ENCODE measurements around the gene RAD52. TPM values are rescaled to one million over a fixed set of nuclear protein-coding genes. Genes with fewer than 3 reads are reported as not detected.

RAD52 gene
- total RNA-seq, 1 donor from 2014 or later, result 15.3 TPM

DNA sequence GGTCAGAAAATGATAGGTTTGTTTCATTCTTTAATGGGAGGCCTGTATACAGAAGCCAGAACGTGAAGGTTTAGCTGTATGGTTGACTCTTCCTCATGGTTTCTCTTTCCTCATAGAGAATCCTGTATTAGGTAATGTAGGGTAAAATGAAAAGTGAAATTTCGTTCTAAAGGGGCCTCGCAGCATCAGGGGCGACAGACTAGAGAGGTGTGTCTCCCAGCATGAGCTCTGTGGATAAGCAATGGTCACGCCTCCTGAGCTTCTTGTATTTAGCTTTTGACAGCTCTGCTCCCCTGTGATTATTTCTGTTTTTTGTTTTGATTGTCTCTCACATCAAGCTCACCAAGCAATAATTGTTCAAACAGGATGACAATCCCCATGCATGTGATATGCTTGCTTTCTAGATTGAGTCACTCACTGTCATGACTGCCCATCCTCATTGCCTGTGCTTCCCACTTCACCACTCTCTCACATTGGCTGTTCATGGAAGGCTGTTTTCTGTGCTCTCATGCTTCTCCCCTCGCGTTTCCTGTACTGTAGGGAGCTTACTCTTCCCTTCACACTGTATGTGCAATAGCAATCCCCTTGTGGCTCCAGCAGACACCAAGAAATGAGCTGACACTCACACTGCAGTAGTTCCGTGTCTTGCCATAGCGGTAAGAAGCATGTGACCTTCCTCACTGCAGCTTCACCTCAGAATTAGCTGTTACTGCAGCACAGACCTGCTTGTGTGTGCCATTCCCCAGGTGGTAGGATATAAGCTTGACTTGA is 44.0 kb downstream of the RAD52 start:
- intact Hi-C loops (cut with micrococcal nuclease), result no loop called here
- H3K9me3 Mint-ChIP-seq, result no peaks in the 10 kb centered on the region
- H3K36me3 Mint-ChIP-seq (ENCODE audit: low read depth), result peaks cover 82% of the 10 kb centered on the region
- no peak overlapping the region for H3K4me3 Mint-ChIP-seq (ENCODE audit: low read depth)
- H3K4me1 Mint-ChIP-seq (ENCODE audit: low read depth), result peaks cover 21% of the 10 kb centered on the region
- H3K27ac Mint-ChIP-seq, result peak overlapping the region; percentile 47
- no peak for DNase-seq (ENCODE audit: low spot score)
- no peaks in the 10 kb centered on the region for H3K27me3 Mint-ChIP-seq (ENCODE audit: low read depth)

DNA sequence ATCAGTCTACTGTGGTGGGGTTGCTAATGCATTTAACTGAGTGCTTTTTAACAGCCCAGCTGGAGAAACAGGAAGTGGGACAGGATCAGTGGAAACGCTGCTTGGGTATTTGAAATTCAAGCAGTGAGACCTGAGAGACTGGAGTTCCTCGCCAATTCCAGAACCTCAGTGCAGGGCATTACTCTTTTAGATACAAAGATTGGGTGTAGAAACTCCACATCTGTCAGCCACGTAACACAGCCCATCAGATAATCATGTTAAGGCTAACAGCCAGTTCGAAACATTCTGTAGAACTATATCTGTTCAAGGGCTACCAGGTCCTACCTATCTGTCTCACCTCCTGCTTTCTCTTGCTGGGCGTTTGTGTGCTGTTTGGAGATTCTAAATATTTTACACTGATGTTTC is 45.5 kb downstream of the RAD52 start:
- Mint-ChIP-seq H3K27me3 (ENCODE audit: low read depth) (no peaks in the 10 kb centered on the region), H3K4me3 (ENCODE audit: low read depth) (no peak overlapping the region), H3K27ac (no peak overlapping the region), H3K4me1 (ENCODE audit: low read depth) (peaks cover 21% of the 10 kb centered on the region), H3K9me3 (no peaks in the 10 kb centered on the region), H3K36me3 (ENCODE audit: low read depth) (peaks cover 85% of the 10 kb centered on the region)
- DNase-seq (ENCODE audit: low spot score), result no peak
- intact Hi-C loops (cut with micrococcal nuclease), result no loop called here

DNA sequence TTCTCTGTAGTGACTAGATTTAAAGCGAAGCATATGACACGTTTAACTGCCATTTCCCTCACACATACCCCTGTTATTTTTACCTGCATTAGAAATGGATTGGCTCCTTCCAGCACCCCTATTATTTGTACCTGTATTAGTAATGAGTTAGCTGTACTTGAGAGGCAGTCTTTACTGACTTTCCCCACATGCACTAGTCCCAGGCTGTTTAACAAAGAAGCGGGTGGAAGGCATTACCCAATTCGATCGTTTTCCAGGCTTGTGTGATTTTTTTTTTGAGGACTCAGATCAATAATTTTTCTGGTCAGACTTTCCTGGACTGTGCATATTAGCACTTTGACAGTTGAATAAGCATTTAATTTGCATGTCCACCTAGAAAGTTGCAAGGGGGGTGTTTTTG is 46.4 kb downstream of the RAD52 start:
- H3K4me1 Mint-ChIP-seq (ENCODE audit: low read depth), result peaks cover 21% of the 10 kb centered on the region
- DNase-seq (ENCODE audit: low spot score), result no peak
- peaks cover 85% of the 10 kb centered on the region for H3K36me3 Mint-ChIP-seq (ENCODE audit: low read depth)
- H3K9me3 Mint-ChIP-seq, result no peaks in the 10 kb centered on the region
- no peak overlapping the region for H3K27ac Mint-ChIP-seq
- no peak overlapping the region for H3K4me3 Mint-ChIP-seq (ENCODE audit: low read depth)
- no peaks in the 10 kb centered on the region for H3K27me3 Mint-ChIP-seq (ENCODE audit: low read depth)
- intact Hi-C loops (cut with micrococcal nuclease), result no loop called here

DNA sequence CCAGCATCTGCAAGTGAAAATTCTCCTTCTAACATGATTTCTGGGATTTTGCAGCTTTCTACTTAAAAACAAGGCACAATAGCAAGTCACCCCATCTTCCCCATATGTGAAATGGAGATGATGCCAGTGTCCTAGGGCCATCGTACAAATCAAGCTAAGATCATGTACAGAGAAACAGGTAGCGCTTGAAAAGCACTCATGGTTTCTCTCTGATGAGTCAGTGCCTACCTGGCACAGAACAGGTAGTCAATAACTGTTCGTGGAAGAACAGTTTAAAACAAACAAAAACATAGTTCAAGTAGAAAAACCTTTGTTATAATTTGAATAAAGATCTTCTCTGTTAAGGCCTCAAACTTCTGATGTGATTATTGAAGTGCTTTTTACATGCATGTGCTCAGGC is 46.9 kb downstream of the RAD52 start:
- no peak overlapping the region for H3K4me3 Mint-ChIP-seq (ENCODE audit: low read depth)
- intact Hi-C loops (cut with micrococcal nuclease), result no loop called here

DNA sequence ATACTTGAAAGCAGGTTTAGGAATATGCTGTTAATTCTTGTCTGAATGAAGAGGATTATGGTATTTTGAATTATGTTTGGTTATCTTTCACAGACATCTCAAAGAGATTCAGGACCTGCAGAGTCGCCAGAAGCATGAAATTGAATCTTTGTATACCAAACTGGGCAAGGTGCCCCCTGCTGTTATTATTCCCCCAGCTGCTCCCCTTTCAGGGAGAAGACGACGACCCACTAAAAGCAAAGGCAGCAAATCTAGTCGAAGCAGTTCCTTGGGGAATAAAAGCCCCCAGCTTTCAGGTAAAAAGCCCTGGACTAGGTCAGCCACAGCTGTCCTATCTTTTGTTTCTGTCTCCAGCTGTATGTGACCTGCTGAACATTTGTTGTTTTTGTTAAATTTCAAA is 52.1 kb downstream of the RAD52 start:
- H3K4me1 Mint-ChIP-seq (ENCODE audit: low read depth), result no peaks in the 10 kb centered on the region
- H3K27me3 Mint-ChIP-seq (ENCODE audit: low read depth), result no peaks in the 10 kb centered on the region
- no peak overlapping the region for H3K4me3 Mint-ChIP-seq (ENCODE audit: low read depth)
- intact Hi-C loops (cut with micrococcal nuclease), result no loop called here
- H3K27ac Mint-ChIP-seq, result no peak overlapping the region
- no peaks in the 10 kb centered on the region for H3K9me3 Mint-ChIP-seq
- no peak for DNase-seq (ENCODE audit: low spot score)
- H3K36me3 Mint-ChIP-seq (ENCODE audit: low read depth), result peaks cover 69% of the 10 kb centered on the region

More for the DNA sequence above, 46.9 kb downstream of the RAD52 start:
- no peaks in the 10 kb centered on the region for H3K27me3 Mint-ChIP-seq (ENCODE audit: low read depth)
- no peak for DNase-seq (ENCODE audit: low spot score)
- H3K27ac Mint-ChIP-seq, result no peak overlapping the region
- peaks cover 21% of the 10 kb centered on the region for H3K4me1 Mint-ChIP-seq (ENCODE audit: low read depth)
- no peaks in the 10 kb centered on the region for H3K9me3 Mint-ChIP-seq
- peaks cover 85% of the 10 kb centered on the region for H3K36me3 Mint-ChIP-seq (ENCODE audit: low read depth)

DNA sequence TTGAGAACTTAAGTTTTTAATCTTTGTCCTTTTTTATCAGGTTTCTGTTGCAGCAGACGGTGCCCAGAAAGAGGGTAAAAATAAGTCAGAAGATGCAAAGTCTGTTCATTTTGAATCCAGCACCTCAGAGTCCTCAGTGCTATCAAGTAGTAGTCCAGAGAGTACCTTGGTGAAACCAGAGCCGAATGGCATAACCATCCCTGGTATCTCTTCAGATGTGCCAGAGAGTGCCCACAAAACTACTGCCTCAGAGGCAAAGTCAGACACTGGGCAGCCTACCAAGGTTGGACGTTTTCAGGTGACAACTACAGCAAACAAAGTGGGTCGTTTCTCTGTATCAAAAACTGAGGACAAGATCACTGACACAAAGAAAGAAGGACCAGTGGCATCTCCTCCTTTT is 53.5 kb downstream of the RAD52 start:
- H3K4me3 Mint-ChIP-seq (ENCODE audit: low read depth), result no peak overlapping the region
- H3K27me3 Mint-ChIP-seq (ENCODE audit: low read depth), result no peaks in the 10 kb centered on the region
- no peak for DNase-seq (ENCODE audit: low spot score)
- intact Hi-C loops (cut with micrococcal nuclease), result no loop called here
- no peaks in the 10 kb centered on the region for H3K9me3 Mint-ChIP-seq
- H3K4me1 Mint-ChIP-seq (ENCODE audit: low read depth), result no peaks in the 10 kb centered on the region
- peaks cover 60% of the 10 kb centered on the region for H3K36me3 Mint-ChIP-seq (ENCODE audit: low read depth)
- H3K27ac Mint-ChIP-seq, result no peak overlapping the region

DNA sequence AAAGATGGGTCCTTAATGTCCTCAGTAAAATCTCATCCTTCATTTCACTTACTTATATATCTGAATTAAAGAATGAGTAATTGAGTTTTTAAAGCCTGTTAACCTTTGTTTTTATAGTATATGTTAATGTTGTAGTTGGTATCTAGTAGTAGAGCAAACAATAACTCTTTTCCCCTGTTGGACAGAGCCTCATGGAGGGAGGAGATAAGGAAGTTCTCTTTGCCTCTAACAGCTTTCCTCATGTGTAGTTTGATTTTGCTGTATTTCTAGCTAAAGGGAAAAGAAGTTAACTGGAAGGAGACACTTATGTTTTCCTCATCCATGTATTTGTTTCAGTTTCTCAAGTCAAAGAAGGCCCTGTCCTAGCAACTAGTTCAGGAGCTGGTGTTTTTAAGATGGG is 55.3 kb downstream of the RAD52 start:
- no peak for DNase-seq (ENCODE audit: low spot score)

DNA sequence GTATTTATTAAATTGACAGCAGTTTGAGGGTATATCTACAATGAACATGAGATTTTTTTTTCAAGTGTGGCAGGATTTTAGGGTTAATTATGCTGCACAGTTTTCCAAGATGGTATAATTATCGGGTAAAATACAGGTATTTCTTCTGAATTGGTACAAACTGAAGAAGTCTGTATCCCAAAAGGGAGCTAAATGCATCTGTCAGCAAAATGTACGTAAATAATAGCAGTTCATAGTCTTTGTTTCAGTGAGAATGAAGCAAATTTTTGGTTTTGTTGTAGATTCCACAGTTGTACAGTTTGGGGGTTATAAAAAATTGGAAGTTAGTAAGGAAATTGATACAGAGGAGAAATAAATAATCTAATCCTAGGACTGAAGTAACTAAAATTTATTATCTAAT is 63.3 kb downstream of the RAD52 start:
- no peak for DNase-seq (ENCODE audit: low spot score)
- H3K27me3 Mint-ChIP-seq (ENCODE audit: low read depth), result no peaks in the 10 kb centered on the region
- H3K27ac Mint-ChIP-seq, result no peak overlapping the region
- intact Hi-C loops (cut with micrococcal nuclease), result no loop called here
- H3K4me1 Mint-ChIP-seq (ENCODE audit: low read depth), result no peaks in the 10 kb centered on the region
- no peak overlapping the region for H3K4me3 Mint-ChIP-seq (ENCODE audit: low read depth)
- no peaks in the 10 kb centered on the region for H3K9me3 Mint-ChIP-seq
- peaks cover 87% of the 10 kb centered on the region for H3K36me3 Mint-ChIP-seq (ENCODE audit: low read depth)

More for the DNA sequence above, 55.3 kb downstream of the RAD52 start:
- Mint-ChIP-seq H3K27ac (no peak overlapping the region), H3K4me1 (ENCODE audit: low read depth) (no peaks in the 10 kb centered on the region), H3K27me3 (ENCODE audit: low read depth) (no peaks in the 10 kb centered on the region), H3K9me3 (no peaks in the 10 kb centered on the region), H3K4me3 (ENCODE audit: low read depth) (no peak overlapping the region), H3K36me3 (ENCODE audit: low read depth) (peaks cover 56% of the 10 kb centered on the region)
- intact Hi-C loops (cut with micrococcal nuclease), result no loop called here

DNA sequence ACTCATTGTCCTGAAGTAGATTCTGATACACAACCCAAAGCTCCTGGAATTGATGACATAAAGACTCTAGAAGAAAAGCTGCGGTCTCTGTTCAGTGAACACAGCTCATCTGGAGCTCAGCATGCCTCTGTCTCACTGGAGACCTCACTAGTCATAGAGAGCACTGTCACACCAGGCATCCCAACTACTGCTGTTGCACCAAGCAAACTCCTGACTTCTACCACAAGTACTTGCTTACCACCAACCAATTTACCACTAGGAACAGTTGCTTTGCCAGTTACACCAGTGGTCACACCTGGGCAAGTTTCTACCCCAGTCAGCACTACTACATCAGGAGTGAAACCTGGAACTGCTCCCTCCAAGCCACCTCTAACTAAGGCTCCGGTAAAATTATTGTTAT is 63.8 kb downstream of the RAD52 start:
- H3K9me3 Mint-ChIP-seq, result no peaks in the 10 kb centered on the region
- H3K27me3 Mint-ChIP-seq (ENCODE audit: low read depth), result no peaks in the 10 kb centered on the region
- H3K27ac Mint-ChIP-seq, result no peak overlapping the region
- H3K4me3 Mint-ChIP-seq (ENCODE audit: low read depth), result no peak overlapping the region
- no peak for DNase-seq (ENCODE audit: low spot score)
- no peaks in the 10 kb centered on the region for H3K4me1 Mint-ChIP-seq (ENCODE audit: low read depth)
- intact Hi-C loops (cut with micrococcal nuclease), result no loop called here
- peaks cover 89% of the 10 kb centered on the region for H3K36me3 Mint-ChIP-seq (ENCODE audit: low read depth)

DNA sequence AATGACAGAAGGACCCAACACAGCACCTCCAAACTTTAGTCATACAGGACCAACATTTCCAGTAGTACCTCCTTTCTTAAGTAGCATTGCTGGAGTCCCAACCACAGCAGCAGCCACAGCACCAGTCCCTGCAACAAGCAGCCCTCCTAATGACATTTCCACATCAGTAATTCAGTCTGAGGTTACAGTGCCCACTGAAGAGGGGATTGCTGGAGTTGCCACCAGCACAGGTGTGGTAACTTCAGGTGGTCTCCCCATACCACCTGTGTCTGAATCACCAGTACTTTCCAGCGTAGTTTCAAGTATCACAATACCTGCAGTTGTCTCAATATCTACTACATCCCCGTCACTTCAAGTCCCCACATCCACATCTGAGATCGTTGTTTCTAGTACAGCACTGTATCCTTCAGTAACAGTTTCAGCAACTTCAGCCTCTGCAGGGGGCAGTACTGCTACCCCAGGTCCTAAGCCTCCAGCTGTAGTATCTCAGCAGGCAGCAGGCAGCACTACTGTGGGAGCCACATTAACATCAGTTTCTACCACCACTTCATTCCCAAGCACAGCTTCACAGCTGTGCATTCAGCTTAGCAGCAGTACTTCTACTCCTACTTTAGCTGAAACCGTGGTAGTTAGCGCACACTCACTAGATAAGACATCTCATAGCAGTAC is 64.6 kb downstream of the RAD52 start:
- Mint-ChIP-seq H3K27me3 (ENCODE audit: low read depth) (no peaks in the 10 kb centered on the region), H3K4me1 (ENCODE audit: low read depth) (no peaks in the 10 kb centered on the region), H3K4me3 (ENCODE audit: low read depth) (no peak overlapping the region), H3K27ac (no peak overlapping the region), H3K36me3 (ENCODE audit: low read depth) (peaks cover 91% of the 10 kb centered on the region), H3K9me3 (no peaks in the 10 kb centered on the region)
- no peak for DNase-seq (ENCODE audit: low spot score)
- intact Hi-C loops (cut with micrococcal nuclease), result no loop called here

DNA sequence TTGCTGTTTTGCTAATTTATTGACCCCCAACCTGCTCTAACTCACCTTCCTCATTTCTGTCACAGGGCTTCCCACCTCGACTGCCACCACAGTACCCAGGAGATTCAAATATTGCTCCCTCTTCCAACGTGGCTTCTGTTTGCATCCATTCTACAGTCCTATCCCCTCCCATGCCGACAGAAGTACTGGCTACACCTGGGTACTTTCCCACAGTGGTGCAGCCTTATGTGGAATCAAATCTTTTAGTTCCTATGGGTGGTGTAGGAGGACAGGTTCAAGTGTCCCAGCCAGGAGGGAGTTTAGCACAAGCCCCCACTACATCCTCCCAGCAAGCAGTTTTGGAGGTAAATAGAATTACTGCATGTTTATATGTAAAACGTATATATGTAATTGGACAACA is 68.8 kb downstream of the RAD52 start:
- no peak overlapping the region for H3K4me3 Mint-ChIP-seq (ENCODE audit: low read depth)
- no peak for DNase-seq (ENCODE audit: low spot score)
- H3K9me3 Mint-ChIP-seq, result no peaks in the 10 kb centered on the region
- H3K4me1 Mint-ChIP-seq (ENCODE audit: low read depth), result no peaks in the 10 kb centered on the region
- H3K27ac Mint-ChIP-seq, result no peak overlapping the region
- intact Hi-C loops (cut with micrococcal nuclease), result no loop called here
- H3K27me3 Mint-ChIP-seq (ENCODE audit: low read depth), result no peaks in the 10 kb centered on the region
- H3K36me3 Mint-ChIP-seq (ENCODE audit: low read depth), result peaks cover 73% of the 10 kb centered on the region

DNA sequence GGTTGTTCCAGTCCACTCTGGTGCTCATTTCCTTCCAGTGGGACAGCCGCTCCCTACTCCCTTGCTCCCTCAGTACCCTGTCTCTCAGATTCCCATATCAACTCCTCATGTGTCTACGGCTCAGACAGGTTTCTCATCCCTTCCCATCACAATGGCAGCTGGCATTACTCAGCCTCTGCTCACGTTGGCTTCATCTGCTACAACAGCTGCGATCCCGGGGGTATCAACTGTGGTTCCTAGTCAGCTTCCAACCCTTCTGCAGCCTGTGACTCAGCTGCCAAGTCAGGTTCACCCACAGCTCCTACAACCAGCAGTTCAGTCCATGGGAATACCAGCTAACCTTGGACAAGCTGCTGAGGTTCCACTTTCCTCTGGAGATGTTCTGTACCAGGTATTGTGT is 69.9 kb downstream of the RAD52 start:
- Mint-ChIP-seq H3K4me1 (ENCODE audit: low read depth) (no peaks in the 10 kb centered on the region), H3K36me3 (ENCODE audit: low read depth) (peaks cover 71% of the 10 kb centered on the region), H3K9me3 (no peaks in the 10 kb centered on the region), H3K27me3 (ENCODE audit: low read depth) (no peaks in the 10 kb centered on the region), H3K4me3 (ENCODE audit: low read depth) (no peak overlapping the region), H3K27ac (no peak overlapping the region)
- intact Hi-C loops (cut with micrococcal nuclease), result loop anchor here (10.0 kb wide), 1 partner anchor 65 kb away; no protein-coding TSS in a partner anchor
- no peak for DNase-seq (ENCODE audit: low spot score)

DNA sequence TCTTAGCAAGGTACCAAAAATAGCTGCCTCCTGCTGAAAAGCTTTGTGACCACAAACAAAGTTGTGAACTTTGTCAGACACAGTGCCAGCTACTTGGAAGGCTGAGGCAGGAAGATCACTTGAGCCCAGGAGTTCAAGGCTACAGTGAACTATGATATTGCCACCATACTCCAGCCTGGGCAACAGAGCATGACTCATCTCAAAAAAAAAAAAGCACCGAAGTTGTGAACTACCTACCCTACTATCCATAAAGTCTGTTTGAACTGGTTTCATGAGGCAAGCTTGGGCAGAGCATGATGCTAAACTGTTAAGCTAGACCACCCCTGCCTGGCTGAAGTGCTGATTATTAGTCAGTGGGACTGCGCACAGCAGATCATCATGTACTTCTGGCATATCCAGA is 75.5 kb downstream of the RAD52 start:
- H3K27ac Mint-ChIP-seq, result no peak overlapping the region
- intact Hi-C loops (cut with micrococcal nuclease), result loop anchor here (10.0 kb wide), 1 partner anchor 59 kb away; no protein-coding TSS in a partner anchor
- H3K27me3 Mint-ChIP-seq (ENCODE audit: low read depth), result no peaks in the 10 kb centered on the region
- H3K4me3 Mint-ChIP-seq (ENCODE audit: low read depth), result no peak overlapping the region
- H3K36me3 Mint-ChIP-seq (ENCODE audit: low read depth), result peaks cover 46% of the 10 kb centered on the region
- no peak for DNase-seq (ENCODE audit: low spot score)
- H3K4me1 Mint-ChIP-seq (ENCODE audit: low read depth), result peaks cover 4% of the 10 kb centered on the region
- no peaks in the 10 kb centered on the region for H3K9me3 Mint-ChIP-seq
